ENCODE measurements around the gene PIP4K2B. TPM values are rescaled to one million over a fixed set of nuclear protein-coding genes. Genes with fewer than 3 reads are reported as not detected.

Gene PIP4K2B
- total RNA-seq, 2 experiments from 2014 or later, result 17.0 to 17.2 TPM

GRCh38 chr17:38730526-38731379, 68.6 kb downstream of the PIP4K2B start:
- Histone ChIP-seq H3K36me3 (ENCODE audit: insufficient read depth, low read length) (peaks cover 8% of the 10 kb centered on the region), H3K4me3 (ENCODE audit: low read length) (peak overlapping the region; percentile 71), H3K9me3 (ENCODE audit: control insufficient read depth in 1 of 2, insufficient read depth in 1 of 2, low read length in 2 of 2) (no peaks in the 10 kb centered on the region), H3K27ac (ENCODE audit: low read depth in 1 of 2, low read length in 2 of 2) (peak overlapping the region; percentile 54 to 64), H3K27me3 (ENCODE audit: control insufficient read depth in 1 of 2, insufficient read depth in 2 of 2, low read length in 2 of 2) (no peaks in the 10 kb centered on the region), H3K4me1 (ENCODE audit: insufficient read depth, low read length) (peaks cover 87% of the 10 kb centered on the region)
- Mint-ChIP-seq H3K9me3 (no peaks in the 10 kb centered on the region), H3K36me3 (ENCODE audit: low read depth) (peaks cover 15% of the 10 kb centered on the region), H3K27me3 (no peaks in the 10 kb centered on the region), H3K27ac (peak overlapping the region; percentile 88), H3K4me3 (peak overlapping the region; percentile 99), H3K4me1 (ENCODE audit: low read depth) (peaks cover 83% of the 10 kb centered on the region)
- intact Hi-C loops (cut with DNase I, micrococcal nuclease), result loop anchor here in 1 of 2 experiments (1.0 to 5.0 kb wide), 3 partner anchors 21 to 70 kb away; no protein-coding TSS in a partner anchor
- no peak for TF ChIP-seq CTCF (IDR thresholded peaks at IDR 0.05)
- DNase-seq, result peak in 2 of 14 experiments; percentile 44 to 51
- no peak for ATAC-seq (ENCODE audit: poor library complexity)
- CTCF ChIA-PET, result interaction anchor here (0.7 to 1.8 kb wide), 3 partner anchors 29 to 173 kb away, joined by 3 to 8 read pairs (median 5); no protein-coding TSS in a partner anchor
- POLR2A ChIA-PET, result interaction anchor here (0.7 to 2.7 kb wide), 8 partner anchors 15 to 172 kb away, joined by 3 to 29 read pairs (median 4); partner anchors contain the start of genes MLLT6 and PSMB3

- TF ChIP-seq CTCF (IDR thresholded peaks at IDR 0.05), result peak; percentile 54
- Mint-ChIP-seq H3K4me1 (ENCODE audit: low read depth) (peaks cover 85% of the 10 kb centered on the region), H3K27me3 (no peaks in the 10 kb centered on the region), H3K36me3 (ENCODE audit: low read depth) (peaks cover 22% of the 10 kb centered on the region), H3K4me3 (peak within 1 kb of the TSS; percentile 99), H3K27ac (peak within 1 kb of the TSS; percentile 89), H3K9me3 (no peaks in the 10 kb centered on the region)
- Histone ChIP-seq H3K36me3 (ENCODE audit: insufficient read depth, low read length) (peaks cover 16% of the 10 kb centered on the region), H3K27ac (ENCODE audit: low read depth in 1 of 2, low read length in 2 of 2) (peak within 1 kb of the TSS; percentile 60 to 80), H3K27me3 (ENCODE audit: control insufficient read depth in 1 of 2, insufficient read depth in 2 of 2, low read length in 2 of 2) (no peaks in the 10 kb centered on the region), H3K9me3 (ENCODE audit: control insufficient read depth in 1 of 2, insufficient read depth in 1 of 2, low read length in 2 of 2) (no peaks in the 10 kb centered on the region), H3K4me3 (ENCODE audit: low read length) (peak within 1 kb of the TSS; percentile 71), H3K4me1 (ENCODE audit: insufficient read depth, low read length) (peaks cover 89% of the 10 kb centered on the region)
- peak; percentile 70 for ATAC-seq (ENCODE audit: poor library complexity)
- intact Hi-C loops (cut with DNase I, micrococcal nuclease), result loop anchor here (1.0 to 5.0 kb wide), 4 partner anchors 21 to 71 kb away; partner anchors contain the start of gene PSMB3 (in 1 of the 2)
- CTCF ChIA-PET, result interaction anchor here (0.7 kb wide), 1 partner anchor 28 kb away, joined by 3 read pairs; no protein-coding TSS in a partner anchor
- POLR2A ChIA-PET, result interaction anchor here (1.0 to 3.6 kb wide), 7 partner anchors 12 to 31 kb away, joined by 3 to 180 read pairs (median 16); partner anchors contain the start of genes MLLT6 and PSMB3
- DNase-seq, result peak; percentile 67 to 96 (median 84)
Observed at GRCh38 chr17:38729886-38730525, 69.3 kb downstream of the PIP4K2B start, which contains the start of gene CISD3. Gene CISD3, plus strand, starts transcription at chr17:38730341. Its CDS starts 18 bp downstream, at chr17:38730359.

- H3K9me3 Mint-ChIP-seq, result no peaks in the 10 kb centered on the region
- ATAC-seq (ENCODE audit: poor library complexity), result no peak
- POLR2A ChIA-PET, result interaction anchor here (0.7 to 3.6 kb wide), 7 partner anchors 12 to 238 kb away, joined by 3 to 180 read pairs (median 19); partner anchors contain the start of genes EPOP, FBXO47, MLLT6 and PSMB3
- intact Hi-C loops (cut with DNase I, micrococcal nuclease), result loop anchor here in 1 of 2 experiments (2.0 kb wide), 1 partner anchor 23 kb away; the partner anchor contains the start of gene PSMB3
- H3K4me3 Mint-ChIP-seq, result peak overlapping the region; percentile 87
- H3K36me3 Mint-ChIP-seq (ENCODE audit: low read depth), result peaks cover 21% of the 10 kb centered on the region
- H3K36me3 ChIP-seq (ENCODE audit: insufficient read depth, low read length), result peaks cover 21% of the 10 kb centered on the region
- H3K27me3 ChIP-seq (ENCODE audit: control insufficient read depth in 1 of 2, insufficient read depth in 2 of 2, low read length in 2 of 2), result no peaks in the 10 kb centered on the region
- H3K4me1 ChIP-seq (ENCODE audit: insufficient read depth, low read length), result peaks cover 89% of the 10 kb centered on the region
- peak in 1 of 14 experiments; percentile 27 for DNase-seq
- H3K27me3 Mint-ChIP-seq, result no peaks in the 10 kb centered on the region
- H3K27ac Mint-ChIP-seq, result peak overlapping the region; percentile 89
- CTCF ChIA-PET, result interaction anchor here (1.2 to 2.0 kb wide), 5 partner anchors 10 to 53 kb away, joined by 3 to 7 read pairs (median 5); partner anchors contain the start of gene MLLT6
- peaks cover 83% of the 10 kb centered on the region for H3K4me1 Mint-ChIP-seq (ENCODE audit: low read depth)
- peak overlapping the region; percentile 60 to 80 for H3K27ac ChIP-seq (ENCODE audit: low read depth in 1 of 2, low read length in 2 of 2)
- no peaks in the 10 kb centered on the region for H3K9me3 ChIP-seq (ENCODE audit: control insufficient read depth in 1 of 2, insufficient read depth in 1 of 2, low read length in 2 of 2)
- no peak for TF ChIP-seq CTCF (IDR thresholded peaks at IDR 0.05)
- H3K4me3 ChIP-seq (ENCODE audit: low read length), result peak overlapping the region; percentile 51
Observed at GRCh38 chr17:38729368-38729885, 69.9 kb downstream of the PIP4K2B start.

Measured in CD4-positive, alpha-beta T cell (primary cell).